ENCODE data around the gene MECR.

DNA sequence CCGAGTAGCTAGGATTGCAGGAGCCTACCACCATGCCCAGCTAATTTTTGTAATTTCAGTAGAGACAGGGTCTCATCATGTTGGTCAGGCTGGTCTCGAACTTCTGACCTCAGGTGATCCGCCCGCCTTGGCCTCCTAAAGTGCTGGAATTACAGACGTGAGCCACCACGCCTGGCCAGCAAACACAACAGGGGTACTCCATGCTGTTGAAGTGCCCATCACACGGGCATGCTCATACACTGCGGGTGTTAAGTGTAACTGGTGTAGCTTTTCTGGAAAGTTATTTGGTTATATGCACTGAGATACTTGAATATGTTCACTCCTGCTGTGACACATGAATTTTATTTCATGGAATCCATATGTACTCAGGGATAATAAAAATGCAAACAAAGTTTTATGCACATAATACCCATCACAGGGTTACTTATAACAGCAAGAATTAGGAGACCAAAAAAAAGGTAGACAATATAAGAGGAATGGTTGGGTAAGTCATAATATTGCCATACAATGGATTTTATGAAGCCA lies 58.3 kb downstream of the MECR start:
- TF ChIP-seq CTCF (conservative IDR thresholded peaks at IDR 0.05 in 1 of 2, IDR thresholded peaks at IDR 0.05 in 1 of 2; ENCODE audit: extremely low read depth in 1 of 2, insufficient read depth in 1 of 2, low read depth in 1 of 2, low read length in 2 of 2), result no peak
- TF ChIP-seq EZH2 (IDR thresholded peaks at IDR 0.05; ENCODE audit: borderline replicate concordance, low read length), result no peak

Measured in mammary epithelial cell (primary cell).